GM23338 (cell line): ENCODE results near the gene PRUNE2. TPM values are rescaled to one million over a fixed set of nuclear protein-coding genes. Genes with fewer than 3 reads are reported as not detected.

Experiments used
- ATAC-seq: fragments of 200-7000 bp; cut with Tn5 transposase; 3 replicates; pipeline ENCODE4 v1.9.1; 2020
- DNase-seq: peaks from one replicate; pipeline ENCODE4 v3.0.0-alpha.2; 2015; ENCODE audit warnings: low spot score
- H2AFZ ChIP-seq: fragments of 200-600 bp; sonication (generic); 2 replicates; pipeline ENCODE4 v1.8.0; 2016; ENCODE audit warnings: antibody characterized with exemption, mild to moderate bottlenecking, moderate library complexity
- H3F3A ChIP-seq: fragments of 200-600 bp; sonication (generic); replicated peaks from 2 replicates; pipeline ENCODE4 v1.8.0; 2017; ENCODE audit warnings: antibody characterized with exemption, mixed run types, low read depth
- H3K27ac ChIP-seq: fragments of 200-600 bp; sonication (generic); 2 replicates; pipeline ENCODE4 v1.6.1; 2016; ENCODE audit warnings: low read depth
- H3K27me3 ChIP-seq: fragments of 200-600 bp; sonication (generic); 2 replicates; pipeline ENCODE4 v1.8.0; 2016; ENCODE audit warnings: mild to moderate bottlenecking, mixed run types, moderate library complexity; ENCODE audit not compliant: insufficient read depth
- H3K36me3 ChIP-seq: fragments of 200-600 bp; sonication (generic); 2 replicates; pipeline ENCODE4 v1.8.0; 2016; ENCODE audit warnings: mild to moderate bottlenecking; ENCODE audit not compliant: insufficient read depth
- H3K4me1 ChIP-seq: fragments of 200-600 bp; sonication (generic); 2 replicates; pipeline ENCODE4 v1.8.0; 2016; ENCODE audit warnings: mild to moderate bottlenecking, moderate library complexity; ENCODE audit not compliant: insufficient read depth
- H3K4me2 ChIP-seq: fragments of 200-600 bp; sonication (generic); 2 replicates; pipeline ENCODE4 v1.7.1; 2017; ENCODE audit warnings: mixed run types
- H3K4me3 ChIP-seq: fragments of 200-600 bp; sonication (generic); 2 replicates; pipeline ENCODE4 v1.6.1; 2016; ENCODE audit warnings: mixed run types
- H3K79me2 ChIP-seq: fragments of 200-600 bp; sonication (generic); replicated peaks from 2 replicates; pipeline ENCODE4 v1.8.0; 2017; ENCODE audit warnings: mild to moderate bottlenecking; ENCODE audit not compliant: insufficient read depth
- H3K9me2 ChIP-seq: fragments of 200-600 bp; sonication (generic); 2 replicates; pipeline ENCODE4 v1.8.0; 2017; ENCODE audit not compliant: insufficient read depth
- H4K20me1 ChIP-seq: fragments of 200-600 bp; sonication (generic); replicated peaks from 2 replicates; pipeline ENCODE4 v1.8.0; 2017; ENCODE audit warnings: mild to moderate bottlenecking; ENCODE audit not compliant: insufficient read depth
- H3K27ac Mint-ChIP-seq: 2 replicates; pipeline ENCODE4 v1.8.0; 2020; ENCODE audit warnings: inconsistent platforms, mild to moderate bottlenecking, moderate library complexity, mixed read lengths
- H3K27me3 Mint-ChIP-seq: 3 replicates; pipeline ENCODE4 v1.8.0; 2022; ENCODE audit warnings: low read depth, mild to moderate bottlenecking, moderate library complexity, mixed read lengths, inconsistent platforms; ENCODE audit not compliant: insufficient read depth, poor library complexity
- H3K36me3 Mint-ChIP-seq: 3 replicates; pipeline ENCODE4 v1.8.0; 2021; ENCODE audit warnings: low read depth, mild to moderate bottlenecking, inconsistent platforms, moderate library complexity, mixed read lengths
- H3K4me1 Mint-ChIP-seq: 3 replicates; pipeline ENCODE4 v1.8.0; 2020; ENCODE audit warnings: mild to moderate bottlenecking, inconsistent platforms, mixed read lengths
- H3K4me3 Mint-ChIP-seq: 3 replicates; pipeline ENCODE4 v1.8.0; 2021; ENCODE audit warnings: moderate library complexity, mild to moderate bottlenecking, inconsistent platforms, mixed read lengths
- H3K9me3 Mint-ChIP-seq: 3 replicates; pipeline ENCODE4 v1.8.0; 2020; ENCODE audit warnings: moderate library complexity, mild to moderate bottlenecking, inconsistent platforms, mixed read lengths
- ETS1 ChIP-seq: IDR thresholded peaks from 2 replicates; pipeline ENCODE4 v1.6.1; 2016; ENCODE audit warnings: antibody characterized with exemption
- EZH2 ChIP-seq: fragments of 200-600 bp; sonication (generic); IDR thresholded peaks from one replicate; pipeline ENCODE4 v1.8.0; 2017; ENCODE audit warnings: antibody characterized with exemption, mild to moderate bottlenecking, low read depth; ENCODE audit not compliant: unreplicated experiment
- NANOG ChIP-seq: IDR thresholded peaks from 2 replicates; pipeline ENCODE4 v1.6.1; 2016; ENCODE audit warnings: antibody characterized with exemption, borderline replicate concordance
- ZNF462 ChIP-seq: fragments of 250-450 bp; sonication (Bioruptor Pico); IDR thresholded peaks from 2 replicates; pipeline ENCODE4 v1.5.0; 2020; ENCODE audit warnings: mild to moderate bottlenecking, moderate library complexity
- polyA plus RNA-seq: library from polyadenylated mRNA; unstranded; fragments of >200 nt; fragmentation: Nextera tagmentation; extraction: Ambion mirVana; gene quantifications from 2 replicates; pipeline ENCODE4 v1.2.1, GENCODE V29; 2016
- total RNA-seq: library from RNA; depleted of rRNA; stranded (reverse); fragments of >200 nt; shearing (Covaris generic); gene quantifications from 2 replicates; pipeline ENCODE4 v1.2.3, GENCODE V29; 2014

The PRUNE2 gene
- total and polyA plus RNA-seq, 2 experiments from 2014 or later = 10.6 to 26.5 TPM

- Mint-ChIP-seq H3K36me3 (0 out of 3 replicates have a peak, but pooled peaks cover 2% of the 10 kb centered on the region), H3K4me3 (no peak overlapping the region), H3K27me3 (no peaks in the 10 kb centered on the region), H3K4me1 (no peaks in the 10 kb centered on the region), H3K9me3 (no peaks in the 10 kb centered on the region), H3K27ac (no peak overlapping the region)
- no peaks in the 10 kb centered on the region for H4K20me1 ChIP-seq
- no peak overlapping the region for H2AFZ ChIP-seq
- no peaks in the 10 kb centered on the region for H3K9me2 ChIP-seq
- no peaks in the 10 kb centered on the region for H3K36me3 ChIP-seq
- no peak overlapping the region for H3K4me3 ChIP-seq
- ATAC-seq = no peak
- no peaks in the 10 kb centered on the region for H3K27me3 ChIP-seq
- H3K27ac ChIP-seq = no peak overlapping the region
- no peaks in the 10 kb centered on the region for H3K4me1 ChIP-seq
- no peak overlapping the region for H3K4me2 ChIP-seq
- no peak for DNase-seq
- TF ChIP-seq EZH2 (no peak), NANOG (no peak), ZNF462 (no peak), ETS1 (no peak)
- no peaks in the 10 kb centered on the region for H3K79me2 ChIP-seq
- H3F3A ChIP-seq = no peaks in the 10 kb centered on the region
These were observed 295.9 kb downstream of the PRUNE2 start for GRCh38 chr9:76610011-76610352.
